GM12874 (cell line): Measurements from ENCODE around the gene CACNA1G.

Experiments
- TF ChIP-seq, protein P1 (sequence below): IDR thresholded peaks from 2 replicates; pipeline ENCODE4 v1.5.1; 2011; ENCODE audit warnings: low read depth, mild to moderate bottlenecking, control low read depth, low read length, moderate library complexity; ENCODE audit not compliant: insufficient read depth

The CACNA1G gene

GRCh38 chr17:50645748-50646682 lies 85.5 kb downstream of the CACNA1G start:
- TF ChIP-seq, protein P1, sequence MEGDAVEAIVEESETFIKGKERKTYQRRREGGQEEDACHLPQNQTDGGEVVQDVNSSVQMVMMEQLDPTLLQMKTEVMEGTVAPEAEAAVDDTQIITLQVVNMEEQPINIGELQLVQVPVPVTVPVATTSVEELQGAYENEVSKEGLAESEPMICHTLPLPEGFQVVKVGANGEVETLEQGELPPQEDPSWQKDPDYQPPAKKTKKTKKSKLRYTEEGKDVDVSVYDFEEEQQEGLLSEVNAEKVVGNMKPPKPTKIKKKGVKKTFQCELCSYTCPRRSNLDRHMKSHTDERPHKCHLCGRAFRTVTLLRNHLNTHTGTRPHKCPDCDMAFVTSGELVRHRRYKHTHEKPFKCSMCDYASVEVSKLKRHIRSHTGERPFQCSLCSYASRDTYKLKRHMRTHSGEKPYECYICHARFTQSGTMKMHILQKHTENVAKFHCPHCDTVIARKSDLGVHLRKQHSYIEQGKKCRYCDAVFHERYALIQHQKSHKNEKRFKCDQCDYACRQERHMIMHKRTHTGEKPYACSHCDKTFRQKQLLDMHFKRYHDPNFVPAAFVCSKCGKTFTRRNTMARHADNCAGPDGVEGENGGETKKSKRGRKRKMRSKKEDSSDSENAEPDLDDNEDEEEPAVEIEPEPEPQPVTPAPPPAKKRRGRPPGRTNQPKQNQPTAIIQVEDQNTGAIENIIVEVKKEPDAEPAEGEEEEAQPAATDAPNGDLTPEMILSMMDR = no peak

- TF ChIP-seq, protein P1 = no peak
Measured at GRCh38 chr17:50647187-50647586, 86.7 kb downstream of the CACNA1G start.

GRCh38 chr17:50649042-50649908 lies 88.8 kb downstream of the CACNA1G start:
- TF ChIP-seq, protein P1 = no peak

- TF ChIP-seq, protein P1 = no peak
Measured at GRCh38 chr17:50651661-50652060, 91.1 kb downstream of the CACNA1G start.

GRCh38 chr17:50653738-50654137 lies 93.2 kb downstream of the CACNA1G start:
- TF ChIP-seq, protein P1 = no peak

DNA sequence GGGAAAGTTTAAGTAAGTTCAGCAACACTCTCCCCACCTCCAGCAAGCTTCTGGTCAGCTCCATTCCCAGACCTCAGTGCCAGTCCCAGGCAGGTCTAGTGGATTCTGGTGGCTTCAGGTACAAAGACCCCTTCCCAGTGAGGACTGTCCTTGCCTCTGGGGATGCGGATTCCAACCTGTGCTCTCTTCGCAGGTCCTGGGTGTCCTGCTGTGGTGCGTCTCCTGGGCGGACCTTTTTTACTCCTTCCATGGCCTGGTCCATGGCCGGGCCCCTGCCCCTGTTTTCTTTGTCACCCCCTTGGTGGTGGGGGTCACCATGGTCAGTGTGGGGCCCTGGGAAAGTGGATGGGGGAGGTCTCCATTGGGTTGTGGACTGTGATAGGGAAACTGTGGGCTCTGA lies 96.0 kb downstream of the CACNA1G start:
- TF ChIP-seq, protein P1 = no peak

DNA sequence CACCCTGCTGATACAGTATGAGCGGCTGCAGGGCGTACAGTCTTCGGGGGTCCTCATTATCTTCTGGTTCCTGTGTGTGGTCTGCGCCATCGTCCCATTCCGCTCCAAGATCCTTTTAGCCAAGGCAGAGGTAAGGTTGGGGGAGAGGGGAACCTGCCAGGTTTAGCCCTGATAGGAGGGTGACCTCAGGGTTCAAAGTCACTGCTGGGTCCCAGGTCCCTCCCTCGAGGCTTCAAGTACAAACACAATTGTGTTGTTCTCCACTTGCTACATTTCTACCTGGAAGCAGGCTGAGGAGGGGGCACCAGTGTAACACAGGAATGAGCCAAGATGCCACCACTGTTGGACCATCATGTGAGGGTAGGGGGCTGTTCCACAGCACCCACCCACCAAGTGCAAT lies 96.5 kb downstream of the CACNA1G start:
- TF ChIP-seq, protein P1 = no peak
